Keratinocyte (primary cell): ENCODE data around the gene N4BP3. TPM values are rescaled to one million over a fixed set of nuclear protein-coding genes. Genes with fewer than 3 reads are reported as not detected.

Experiments
- DNase-seq: peaks from one replicate; pipeline ENCODE4 v3.0.0-alpha.2; 2011; ENCODE audit warnings: low read depth, missing footprints, low spot score
- FAIRE-seq: peaks from 2 replicates; lab custom pipeline; 2011; peaks lifted over from hg19 to GRCh38; lab: Jason Lieb, UNC
- H2AFZ ChIP-seq: 2 replicates; pipeline ENCODE4 v1.6.0; 2012; ENCODE audit warnings: low read length, control low read depth, inconsistent platforms; ENCODE audit not compliant: control insufficient read depth
- H3K27ac ChIP-seq: 2 replicates; pipeline ENCODE4 v1.5.1; 2011; ENCODE audit warnings: low read length; ENCODE audit not compliant: control insufficient read depth, insufficient read depth
- H3K27me3 ChIP-seq: 3 replicates; pipeline ENCODE4 v1.6.0; 2011; ENCODE audit warnings: low read length; ENCODE audit not compliant: control insufficient read depth, insufficient read depth; ENCODE audit errors: extremely low read depth
- H3K36me3 ChIP-seq, 2 experiments: 2 replicates in 1 of 2; 3 replicates in 1 of 2; pipeline ENCODE4 v1.5.1; 2011; ENCODE audit warnings: low read length in 2 of 2, mild to moderate bottlenecking in 1 of 2; ENCODE audit not compliant: control insufficient read depth in 2 of 2, insufficient read depth in 2 of 2; ENCODE audit errors: extremely low read depth in 1 of 2
- H3K4me1 ChIP-seq: 3 replicates; pipeline ENCODE4 v1.5.1; 2011; ENCODE audit warnings: low read length; ENCODE audit not compliant: control insufficient read depth, insufficient read depth; ENCODE audit errors: extremely low read depth
- H3K4me2 ChIP-seq: 3 replicates; pipeline ENCODE4 v1.6.0; 2011; ENCODE audit warnings: low read depth, low read length; ENCODE audit not compliant: control insufficient read depth, insufficient read depth; ENCODE audit errors: extremely low read depth
- H3K4me3 ChIP-seq, 3 experiments: fragments of 200-600 bp in 1 of 3; sonication (generic) in 1 of 3; 2 replicates in 2 of 3; 3 replicates in 1 of 3; pipeline ENCODE4 v1.5.1; 2011 to 2016; ENCODE audit warnings: low read length in 3 of 3, mild to moderate bottlenecking in 3 of 3, control low read depth in 2 of 3, inconsistent platforms in 1 of 3, low read depth in 1 of 3, mixed read lengths in 1 of 3, mixed run types in 1 of 3, moderate library complexity in 1 of 3; ENCODE audit not compliant: control insufficient read depth in 2 of 3, insufficient read depth in 2 of 3; ENCODE audit errors: extremely low read depth in 1 of 3
- H3K79me2 ChIP-seq: 2 replicates; pipeline ENCODE4 v1.6.0; 2012; ENCODE audit warnings: low read length; ENCODE audit not compliant: control insufficient read depth, insufficient read depth
- H3K9ac ChIP-seq: 3 replicates; pipeline ENCODE4 v1.6.0; 2011; ENCODE audit warnings: low read length; ENCODE audit not compliant: control insufficient read depth, insufficient read depth; ENCODE audit errors: extremely low read depth
- H3K9me1 ChIP-seq: 3 replicates; pipeline ENCODE4 v1.6.0; 2011; ENCODE audit warnings: low read length; ENCODE audit not compliant: control insufficient read depth, insufficient read depth; ENCODE audit errors: extremely low read depth
- H3K9me3 ChIP-seq: 2 replicates; pipeline ENCODE4 v1.5.1; 2012; ENCODE audit warnings: low read depth, low read length; ENCODE audit not compliant: control insufficient read depth
- H4K20me1 ChIP-seq: 3 replicates; pipeline ENCODE4 v1.6.0; 2011; ENCODE audit warnings: low read length; ENCODE audit not compliant: control insufficient read depth, insufficient read depth; ENCODE audit errors: extremely low read depth
- CTCF ChIP-seq, 3 experiments: IDR thresholded peaks in 1 of 3; conservative IDR thresholded peaks in 1 of 3; optimal IDR thresholded peaks in 1 of 3; 2 replicates in 2 of 3; 3 replicates in 1 of 3; pipeline versions ENCODE3 to v1.5.1; 2011; ENCODE audit warnings: low read length in 3 of 3, mild to moderate bottlenecking in 3 of 3, moderate library complexity in 2 of 3, control low read depth in 1 of 3, inconsistent platforms in 1 of 3; ENCODE audit not compliant: insufficient read depth in 2 of 3; ENCODE audit errors: extremely low read depth in 1 of 3
- EZH2 ChIP-seq: IDR thresholded peaks from one replicate; pipeline ENCODE4 v1.6.1; 2012; ENCODE audit warnings: inconsistent platforms, mild to moderate bottlenecking, low read length, moderate library complexity
- dilution Hi-C: fragments of 300-500 bp; cut with MboI; formaldehyde crosslinking; loops from one replicate; pipeline ENCODE4 v1.7.0; 2020; ENCODE audit warnings: low sequenced_read_pairs; ENCODE audit not compliant: extremely low pct_ligation_motif_present
- polyA plus RNA-seq, 5 experiments: library from polyadenylated mRNA; depleted of rRNA in 3 of 5; stranded (reverse) in 3 of 5; stranded (forward) in 1 of 5; unstranded in 1 of 5; fragments of >200 nt; gene quantifications; 1 replicate in 1 of 5; 2 replicates in 3 of 5; 3 replicates in 1 of 5; pipeline versions ENCODE4 v1.2.1 to v1.2.3, GENCODE V29; 2011 to 2012; ENCODE audit warnings: missing spikeins in 2 of 5, low read depth in 1 of 5, low replicate concordance in 1 of 5

N4BP3 gene
- polyA plus RNA-seq, 1 donor (not counting 4 experiments of a cell fraction or from before 2014, with no cell fraction given) = 1.0 TPM

DNA sequence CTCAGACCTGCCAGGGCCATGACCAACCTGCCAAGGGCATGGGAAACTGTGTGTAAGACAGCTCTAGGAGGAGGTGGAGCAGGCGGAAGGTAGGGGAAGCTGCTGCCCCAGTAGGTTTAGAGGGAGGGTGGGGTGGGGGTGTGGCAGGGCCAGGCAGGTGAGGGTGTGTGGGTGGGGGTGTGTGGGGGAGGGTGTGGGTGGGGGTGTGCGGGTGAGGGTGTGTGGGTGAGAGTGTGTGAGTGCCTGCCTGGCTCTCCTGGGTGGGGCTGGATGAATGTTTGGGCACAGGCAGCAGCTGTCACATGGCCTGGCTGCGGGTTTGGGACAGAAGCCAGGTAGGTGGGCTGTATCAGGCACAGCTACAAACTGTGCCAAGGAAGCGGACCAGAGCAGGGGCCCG, 8.8 kb upstream of the N4BP3 start:
- H4K20me1 ChIP-seq = no peaks in the 10 kb centered on the region
- FAIRE-seq = no peak
- no peak for DNase-seq
- H3K4me2 ChIP-seq = no peak overlapping the region
- no peaks in the 10 kb centered on the region for H3K9me1 ChIP-seq
- H3K9ac ChIP-seq = no peak overlapping the region
- H3K27ac ChIP-seq = no peak overlapping the region
- no peaks in the 10 kb centered on the region for H3K9me3 ChIP-seq
- TF ChIP-seq EZH2 (no peak), CTCF (optimal IDR thresholded peaks at IDR 0.05 in 1 of 3, IDR thresholded peaks at IDR 0.05 in 1 of 3, conservative IDR thresholded peaks at IDR 0.05 in 1 of 3; ENCODE audit: extremely low read depth in 1 of 3, insufficient read depth in 2 of 3, low read length in 3 of 3) (no peak)
- dilution Hi-C loops = no loop called here
- H3K4me1 ChIP-seq = peaks cover 18% of the 10 kb centered on the region
- no peaks in the 10 kb centered on the region for H3K27me3 ChIP-seq
- no peaks in the 10 kb centered on the region for H3K36me3 ChIP-seq
- no peak overlapping the region for H2AFZ ChIP-seq
- no peak overlapping the region for H3K4me3 ChIP-seq
- H3K79me2 ChIP-seq = no peaks in the 10 kb centered on the region

DNA sequence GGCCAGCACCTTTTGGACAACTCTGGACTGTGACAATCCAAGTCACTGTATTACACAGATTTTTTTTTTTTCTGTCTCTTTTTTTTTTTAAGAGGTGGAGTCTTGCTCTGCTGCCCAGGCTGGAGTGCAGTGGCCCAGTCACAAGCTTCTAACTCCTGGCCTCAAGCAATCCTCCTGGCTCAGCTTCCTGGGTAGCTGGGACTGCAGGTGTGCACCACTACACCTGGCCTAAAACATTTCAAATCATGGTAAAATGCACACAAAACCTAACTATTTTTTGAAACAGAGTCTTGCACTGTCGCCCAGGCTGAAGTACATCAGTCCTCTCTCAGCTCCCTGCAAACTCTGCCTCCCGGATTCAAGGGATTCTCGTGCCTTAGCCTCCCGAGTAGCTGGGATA, 7.2 kb upstream of the N4BP3 start:
- Histone ChIP-seq H3K4me3 (no peak overlapping the region), H2AFZ (no peak overlapping the region), H3K9me1 (no peaks in the 10 kb centered on the region), H3K27ac (no peak overlapping the region), H3K79me2 (no peaks in the 10 kb centered on the region), H4K20me1 (no peaks in the 10 kb centered on the region), H3K9me3 (no peaks in the 10 kb centered on the region), H3K36me3 (no peaks in the 10 kb centered on the region), H3K9ac (no peak overlapping the region), H3K27me3 (no peaks in the 10 kb centered on the region), H3K4me1 (peaks cover 18% of the 10 kb centered on the region), H3K4me2 (no peak overlapping the region)
- dilution Hi-C loops = no loop called here
- TF ChIP-seq CTCF (optimal IDR thresholded peaks at IDR 0.05 in 1 of 3, IDR thresholded peaks at IDR 0.05 in 1 of 3, conservative IDR thresholded peaks at IDR 0.05 in 1 of 3; ENCODE audit: extremely low read depth in 1 of 3, insufficient read depth in 2 of 3, low read length in 3 of 3) = no peak
- TF ChIP-seq EZH2 = no peak
- FAIRE-seq = no peak
- no peak for DNase-seq
